B cell (primary cell): Measurements from ENCODE around the gene TTLL11.

Experiments
- EZH2 ChIP-seq: IDR thresholded peaks from 2 replicates; pipeline ENCODE4 v1.6.1; 2012; ENCODE audit warnings: borderline replicate concordance, low read depth, mild to moderate bottlenecking, moderate library complexity, low read length; ENCODE audit not compliant: insufficient read depth, poor library complexity, severe bottlenecking
- TF ChIP-seq, protein P1 (sequence below): fragments of 200-600 bp; IDR thresholded peaks from one replicate; pipeline ENCODE4 v1.8.0; 2022; ENCODE audit warnings: antibody characterized with exemption, mild to moderate bottlenecking

DNA sequence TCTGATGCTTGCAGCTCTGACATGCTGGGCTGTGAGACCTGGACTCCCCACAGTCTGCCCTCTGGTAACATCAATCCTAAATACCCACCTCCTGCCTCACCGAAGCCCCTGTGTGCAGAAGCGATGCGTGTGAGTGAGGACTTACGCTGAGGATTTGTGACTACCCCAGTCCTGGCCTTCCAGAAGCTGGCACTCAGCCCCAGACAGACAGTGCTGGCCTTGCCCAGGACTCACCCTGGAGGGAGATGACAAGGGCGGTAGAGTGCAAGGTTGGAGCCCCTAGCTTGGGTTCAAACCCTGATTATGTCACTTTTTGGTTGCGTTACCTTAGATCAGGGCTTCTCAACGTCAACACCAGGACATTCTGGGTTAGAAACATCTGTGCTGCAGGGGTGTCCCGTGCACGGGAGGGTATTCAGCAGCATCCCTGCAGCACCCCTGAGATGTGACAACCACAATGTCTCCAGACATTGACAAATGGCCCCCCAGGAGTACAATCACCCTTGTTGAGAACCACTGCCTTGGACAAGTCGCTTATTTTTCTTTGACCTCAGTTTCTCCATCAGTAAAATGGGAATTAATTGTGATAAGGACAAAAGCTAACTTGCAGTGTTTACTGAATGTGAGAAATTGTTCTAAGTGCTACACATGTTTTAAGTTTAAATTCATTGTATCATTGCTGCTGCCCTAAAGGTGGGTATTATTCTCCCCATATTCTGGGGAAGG, 23.5 kb upstream of the TTLL11 start:
- TF ChIP-seq, protein P1, sequence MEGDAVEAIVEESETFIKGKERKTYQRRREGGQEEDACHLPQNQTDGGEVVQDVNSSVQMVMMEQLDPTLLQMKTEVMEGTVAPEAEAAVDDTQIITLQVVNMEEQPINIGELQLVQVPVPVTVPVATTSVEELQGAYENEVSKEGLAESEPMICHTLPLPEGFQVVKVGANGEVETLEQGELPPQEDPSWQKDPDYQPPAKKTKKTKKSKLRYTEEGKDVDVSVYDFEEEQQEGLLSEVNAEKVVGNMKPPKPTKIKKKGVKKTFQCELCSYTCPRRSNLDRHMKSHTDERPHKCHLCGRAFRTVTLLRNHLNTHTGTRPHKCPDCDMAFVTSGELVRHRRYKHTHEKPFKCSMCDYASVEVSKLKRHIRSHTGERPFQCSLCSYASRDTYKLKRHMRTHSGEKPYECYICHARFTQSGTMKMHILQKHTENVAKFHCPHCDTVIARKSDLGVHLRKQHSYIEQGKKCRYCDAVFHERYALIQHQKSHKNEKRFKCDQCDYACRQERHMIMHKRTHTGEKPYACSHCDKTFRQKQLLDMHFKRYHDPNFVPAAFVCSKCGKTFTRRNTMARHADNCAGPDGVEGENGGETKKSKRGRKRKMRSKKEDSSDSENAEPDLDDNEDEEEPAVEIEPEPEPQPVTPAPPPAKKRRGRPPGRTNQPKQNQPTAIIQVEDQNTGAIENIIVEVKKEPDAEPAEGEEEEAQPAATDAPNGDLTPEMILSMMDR: no peak
- no peak for TF ChIP-seq EZH2
